Left kidney (tissue), 2 donors: ENCODE results near the gene ACD. TPM values are rescaled to one million over a fixed set of nuclear protein-coding genes. Genes with fewer than 3 reads are reported as not detected.

Source experiments
- DNase-seq: peaks from one replicate; pipeline ENCODE4 v3.0.0-alpha.2; 2013
- polyA plus RNA-seq: library from polyadenylated mRNA; unstranded; fragments of 120-200 nt; gene quantifications from one replicate; pipeline ENCODE4 v1.2.1, GENCODE V29; 2013; ENCODE audit not compliant: insufficient read length

ACD gene
- polyA plus RNA-seq, 1 donor: 23.9 TPM

GRCh38 chr16:67662653-67663010 is 2.6 kb upstream of the ACD start:
- DNase-seq: no peak

- no peak for DNase-seq
These were observed 2.0 kb upstream of the ACD start for GRCh38 chr16:67661886-67662652.

GRCh38 chr16:67661101-67661761 is 1.2 kb upstream of the ACD start:
- DNase-seq: peak; percentile 57

GRCh38 chr16:67660564-67661028 is 536 bp upstream of the ACD start, which contains the start of gene PARD6A:
Gene PARD6A, plus strand, starts transcription at chr16:67660960. Its CDS starts 79 bp downstream, at chr16:67661039.
- peak; percentile 94 for DNase-seq

GRCh38 chr16:67658849-67659674 is 998 bp downstream of the ACD start:
- no peak for DNase-seq

GRCh38 chr16:67657751-67658518 is 2.1 kb downstream of the ACD start:
- DNase-seq: no peak

GRCh38 chr16:67657017-67657608 is 2.9 kb downstream of the ACD start:
- DNase-seq: no peak

- DNase-seq: no peak
These were observed 3.6 kb downstream of the ACD start for GRCh38 chr16:67656344-67657016.

GRCh38 chr16:67655363-67655762 is 4.7 kb downstream of the ACD start:
- DNase-seq: no peak

GRCh38 chr16:67654403-67654911 is 5.6 kb downstream of the ACD start:
- no peak for DNase-seq

GRCh38 chr16:67653789-67654402 is 6.2 kb downstream of the ACD start:
- DNase-seq: no peak

GRCh38 chr16:67653128-67653788 is 6.8 kb downstream of the ACD start:
- DNase-seq: no peak

GRCh38 chr16:67652578-67653127 is 7.4 kb downstream of the ACD start:
- no peak for DNase-seq

GRCh38 chr16:67651847-67652246 is 8.2 kb downstream of the ACD start:
- no peak for DNase-seq

GRCh38 chr16:67651039-67651438 is 9.0 kb downstream of the ACD start:
- DNase-seq: no peak

GRCh38 chr16:67650023-67650422 is 10.0 kb downstream of the ACD start:
- no peak for DNase-seq

GRCh38 chr16:67649494-67649931 is 10.5 kb downstream of the ACD start:
- no peak for DNase-seq

- no peak for DNase-seq
These were observed 11.2 kb downstream of the ACD start for GRCh38 chr16:67648764-67649407.
